ENCODE measurements around the gene TCP11.

Gene TCP11

DNA sequence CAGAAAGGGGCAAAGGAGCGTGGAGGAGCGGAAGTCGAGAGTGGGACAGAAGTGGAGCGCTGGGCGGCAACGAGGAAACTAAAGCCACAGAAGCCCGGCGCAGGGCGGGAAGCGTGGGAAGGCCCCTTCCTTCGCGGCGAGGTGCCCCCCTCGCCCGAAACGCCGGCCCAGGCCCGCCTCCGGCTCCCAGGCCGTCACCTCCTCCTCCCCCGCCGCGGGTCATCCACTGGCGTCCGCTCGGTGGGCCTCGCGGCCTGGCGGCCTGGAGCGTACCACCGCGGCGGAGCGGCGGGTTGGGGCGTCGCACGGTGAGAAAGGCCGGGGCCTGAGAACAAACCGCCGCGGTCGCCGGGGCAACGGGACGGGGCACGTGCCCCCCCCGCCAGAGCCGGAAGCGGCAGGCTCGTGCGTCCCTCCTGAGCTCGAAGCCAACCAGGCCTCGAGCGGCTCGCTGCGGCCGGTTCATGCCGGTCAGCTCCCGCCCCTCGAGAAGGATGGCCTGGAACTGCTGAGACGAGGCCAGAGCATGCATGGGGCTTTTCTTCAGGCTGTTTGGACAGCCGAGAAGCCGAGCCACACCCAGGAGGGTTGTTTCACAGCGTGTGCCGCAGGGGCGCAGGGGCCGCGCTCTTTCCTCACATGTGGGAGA lies at the start of gene TCP11:
TCP11 (minus strand) TSS at position 333 of the 649 bp plus-strand sequence. CDS start 469 bp downstream, outside the sequence.
- DNase-seq (ENCODE audit: insufficient read length, low spot score) (no peak), FAIRE-seq (no peak)
- TF ChIP-seq, protein P1, sequence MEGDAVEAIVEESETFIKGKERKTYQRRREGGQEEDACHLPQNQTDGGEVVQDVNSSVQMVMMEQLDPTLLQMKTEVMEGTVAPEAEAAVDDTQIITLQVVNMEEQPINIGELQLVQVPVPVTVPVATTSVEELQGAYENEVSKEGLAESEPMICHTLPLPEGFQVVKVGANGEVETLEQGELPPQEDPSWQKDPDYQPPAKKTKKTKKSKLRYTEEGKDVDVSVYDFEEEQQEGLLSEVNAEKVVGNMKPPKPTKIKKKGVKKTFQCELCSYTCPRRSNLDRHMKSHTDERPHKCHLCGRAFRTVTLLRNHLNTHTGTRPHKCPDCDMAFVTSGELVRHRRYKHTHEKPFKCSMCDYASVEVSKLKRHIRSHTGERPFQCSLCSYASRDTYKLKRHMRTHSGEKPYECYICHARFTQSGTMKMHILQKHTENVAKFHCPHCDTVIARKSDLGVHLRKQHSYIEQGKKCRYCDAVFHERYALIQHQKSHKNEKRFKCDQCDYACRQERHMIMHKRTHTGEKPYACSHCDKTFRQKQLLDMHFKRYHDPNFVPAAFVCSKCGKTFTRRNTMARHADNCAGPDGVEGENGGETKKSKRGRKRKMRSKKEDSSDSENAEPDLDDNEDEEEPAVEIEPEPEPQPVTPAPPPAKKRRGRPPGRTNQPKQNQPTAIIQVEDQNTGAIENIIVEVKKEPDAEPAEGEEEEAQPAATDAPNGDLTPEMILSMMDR (IDR thresholded peaks at IDR 0.05; ENCODE audit: insufficient read depth, missing control alignments), result no peak

DNA sequence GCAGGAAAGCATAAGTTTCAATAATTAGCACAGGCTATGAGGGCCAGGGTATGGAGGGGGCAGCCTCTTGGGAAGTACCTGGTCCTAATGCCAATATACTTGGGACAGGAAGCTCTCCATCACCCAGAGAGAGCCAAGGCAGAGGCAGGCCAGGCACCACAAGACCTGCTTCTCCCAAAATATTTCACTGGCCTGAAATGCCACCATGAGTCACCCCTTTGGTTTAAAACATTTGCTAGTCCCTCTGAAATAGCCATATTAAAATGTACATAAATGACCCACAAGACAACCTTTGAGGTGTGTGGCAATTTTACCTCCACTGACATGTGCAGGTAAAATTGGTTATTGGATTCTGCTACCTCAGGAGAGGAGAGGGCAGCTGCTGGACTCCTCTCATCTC lies 49.2 kb upstream of the TCP11 start:
- FAIRE-seq (no peak), DNase-seq (ENCODE audit: insufficient read length, low spot score) (no peak)
- TF ChIP-seq, protein P1 (IDR thresholded peaks at IDR 0.05; ENCODE audit: insufficient read depth, missing control alignments), result no peak

DNA sequence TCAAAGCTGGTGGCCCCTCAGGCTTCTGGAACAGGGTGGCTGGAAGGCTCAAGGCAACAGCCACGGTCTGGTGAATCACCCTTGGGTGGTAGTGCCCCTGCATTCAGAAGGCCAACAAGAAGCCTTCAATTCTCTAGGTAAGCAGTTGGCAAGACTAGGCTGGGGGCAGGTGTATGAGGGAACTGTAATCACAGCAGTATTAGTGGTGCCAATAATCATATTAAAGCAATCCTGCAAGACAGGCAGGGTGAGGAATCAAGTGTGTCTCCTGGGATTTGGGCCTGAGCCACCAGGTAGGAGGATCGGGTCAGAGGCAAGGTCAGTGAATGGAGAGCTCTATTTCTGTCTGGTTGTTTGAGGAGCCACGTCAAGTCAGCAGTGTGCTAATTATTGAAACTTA lies 47.7 kb upstream of the TCP11 start:
- TF ChIP-seq, protein P1 (IDR thresholded peaks at IDR 0.05; ENCODE audit: insufficient read depth, missing control alignments), result no peak
- no peak for DNase-seq (ENCODE audit: insufficient read length, low spot score)
- FAIRE-seq, result no peak

DNA sequence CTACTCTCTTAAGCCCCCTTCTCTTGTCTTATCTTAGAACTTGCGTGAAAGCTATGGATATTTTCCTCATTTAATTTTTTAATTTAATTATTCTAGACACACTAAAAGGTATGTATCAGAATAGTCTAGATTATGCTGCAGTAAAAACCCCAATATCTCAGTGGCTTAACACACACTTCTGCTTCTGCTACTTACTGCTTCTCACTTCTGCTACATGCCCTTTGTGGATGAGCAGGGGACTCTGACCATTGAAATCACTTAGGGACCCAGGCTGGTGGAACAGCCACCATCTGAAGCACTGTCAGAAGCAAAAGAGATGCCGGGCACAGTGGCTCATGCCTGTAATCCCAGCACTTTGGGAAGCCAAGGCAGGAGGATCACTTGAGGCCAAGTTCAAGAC lies 45.4 kb upstream of the TCP11 start:
- TF ChIP-seq, protein P1 (IDR thresholded peaks at IDR 0.05; ENCODE audit: insufficient read depth, missing control alignments), result no peak
- FAIRE-seq (no peak), DNase-seq (ENCODE audit: insufficient read length, low spot score) (no peak)

DNA sequence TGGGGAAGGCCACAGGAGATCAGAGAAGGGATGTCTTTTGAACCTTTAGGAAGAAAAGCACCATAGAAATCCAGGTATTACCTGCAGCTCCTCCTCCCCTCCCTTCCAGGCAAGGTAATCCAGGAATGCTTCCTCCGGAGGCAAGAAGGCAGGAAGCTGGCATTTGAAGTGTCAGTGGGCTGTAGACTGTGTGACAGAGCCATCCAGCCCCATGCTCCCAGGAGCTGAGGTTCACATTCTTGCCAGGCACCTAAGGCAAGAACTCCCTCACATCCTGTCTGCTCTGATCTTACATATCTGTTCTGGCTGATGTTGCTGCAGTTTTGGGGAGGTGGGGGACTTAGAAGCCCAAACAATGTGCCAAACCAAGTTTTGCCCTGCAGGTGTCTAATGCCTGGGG lies 44.8 kb upstream of the TCP11 start:
- no peak for FAIRE-seq
- TF ChIP-seq, protein P1 (IDR thresholded peaks at IDR 0.05; ENCODE audit: insufficient read depth, missing control alignments), result no peak
- DNase-seq (ENCODE audit: insufficient read length, low spot score), result no peak

DNA sequence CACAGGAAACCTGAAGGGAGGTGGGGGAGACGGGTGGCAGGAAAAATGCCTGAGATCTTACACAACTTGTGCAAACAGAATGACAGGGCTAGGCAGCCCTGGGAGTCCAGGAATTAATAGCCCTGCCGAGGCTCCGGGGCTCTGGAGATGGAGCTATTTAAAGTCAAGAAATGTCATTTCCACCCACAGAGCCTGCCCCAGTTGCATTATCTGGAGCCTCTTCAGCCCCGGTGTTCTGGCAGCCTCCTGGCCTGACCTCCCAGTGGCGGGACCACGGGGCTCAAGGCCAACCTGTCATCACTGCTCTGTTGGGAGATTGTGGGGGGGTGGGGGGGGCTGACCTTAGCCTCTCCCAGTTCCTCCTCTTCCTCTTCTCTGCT lies 44.2 kb upstream of the TCP11 start:
- DNase-seq (ENCODE audit: insufficient read length, low spot score) (no peak), FAIRE-seq (no peak)
- TF ChIP-seq, protein P1 (IDR thresholded peaks at IDR 0.05; ENCODE audit: insufficient read depth, missing control alignments), result no peak

DNA sequence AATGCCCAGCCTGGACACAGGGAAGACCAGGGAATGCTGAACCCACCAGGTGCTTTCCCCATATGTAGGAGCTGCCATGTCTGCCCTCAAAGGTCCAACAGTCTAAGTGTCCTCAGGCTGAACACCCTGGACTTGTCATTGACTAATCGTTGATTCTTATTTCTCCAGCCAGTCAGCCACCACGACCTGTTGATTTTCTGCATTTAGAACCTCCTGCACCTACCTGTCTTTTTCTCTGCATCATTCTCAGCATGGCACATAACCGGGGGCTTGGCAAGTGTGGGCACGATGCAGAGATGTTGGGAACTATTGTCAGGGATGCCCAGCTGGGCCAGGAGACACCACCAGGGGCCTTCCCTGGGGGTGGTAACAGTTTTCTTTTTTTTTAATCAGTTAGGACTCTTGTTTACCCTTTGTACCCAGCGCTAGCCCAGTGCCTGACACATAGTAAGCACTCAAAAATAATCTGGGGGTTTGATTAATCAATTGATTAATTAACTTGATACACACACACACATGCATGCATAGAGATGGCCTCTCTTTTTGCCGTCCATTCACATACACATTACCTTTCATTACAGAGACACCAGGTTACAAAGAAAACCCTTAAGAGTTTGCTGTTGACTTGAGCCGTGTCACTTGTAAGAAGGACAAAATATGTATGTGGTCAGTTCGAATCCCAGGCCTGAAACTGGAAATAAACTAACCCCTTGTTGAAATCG lies 43.6 kb upstream of the TCP11 start:
- TF ChIP-seq, protein P1 (IDR thresholded peaks at IDR 0.05; ENCODE audit: insufficient read depth, missing control alignments), result no peak
- no peak for DNase-seq (ENCODE audit: insufficient read length, low spot score)
- no peak for FAIRE-seq

Data from D721Med (cell line).